GM13976 (cell line): ENCODE measurements around the gene CRTC1.

Experiments used
- DNase-seq: peaks from one replicate; pipeline ENCODE4 v3.0.0; 2012; ENCODE audit warnings: low spot score
- in situ Hi-C: fragments of 300-500 bp; cut with MboI; formaldehyde crosslinking; loops from one replicate; pipeline ENCODE4 v1.12.0; 2022; ENCODE audit warnings: low sequenced_read_pairs, mixed read lengths, inconsistent platforms; ENCODE audit not compliant: unreplicated experiment
- TF ChIP-seq, protein P1 (sequence below): IDR thresholded peaks from 2 replicates; pipeline ENCODE4 v1.5.1; 2012; ENCODE audit warnings: borderline replicate concordance, mild to moderate bottlenecking; ENCODE audit not compliant: insufficient read depth; ENCODE audit errors: extremely low read depth, missing control alignments, control extremely low read depth

Gene CRTC1

DNA sequence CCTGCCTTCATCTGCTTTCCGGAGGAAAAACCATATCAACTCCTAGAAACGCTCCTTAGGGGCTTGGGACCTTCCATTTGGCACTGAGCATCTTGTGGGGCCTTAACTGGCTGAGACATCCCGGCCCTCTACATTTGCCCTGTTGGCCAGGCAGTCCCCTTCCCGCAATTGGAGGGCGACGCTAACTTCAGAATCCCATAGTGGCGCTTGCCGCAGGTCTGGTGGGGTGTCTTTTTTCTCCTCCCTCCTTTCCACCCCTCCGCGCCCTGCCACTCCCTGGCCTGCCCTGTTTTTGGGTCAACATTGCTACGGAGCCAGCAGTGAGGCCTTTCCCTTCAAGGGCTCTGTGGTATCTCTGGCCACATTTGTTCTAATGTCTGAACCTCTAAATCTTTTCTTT lies 13.6 kb upstream of the CRTC1 start:
- in situ Hi-C loops, result no loop called here
- no peak for DNase-seq
- TF ChIP-seq, protein P1, sequence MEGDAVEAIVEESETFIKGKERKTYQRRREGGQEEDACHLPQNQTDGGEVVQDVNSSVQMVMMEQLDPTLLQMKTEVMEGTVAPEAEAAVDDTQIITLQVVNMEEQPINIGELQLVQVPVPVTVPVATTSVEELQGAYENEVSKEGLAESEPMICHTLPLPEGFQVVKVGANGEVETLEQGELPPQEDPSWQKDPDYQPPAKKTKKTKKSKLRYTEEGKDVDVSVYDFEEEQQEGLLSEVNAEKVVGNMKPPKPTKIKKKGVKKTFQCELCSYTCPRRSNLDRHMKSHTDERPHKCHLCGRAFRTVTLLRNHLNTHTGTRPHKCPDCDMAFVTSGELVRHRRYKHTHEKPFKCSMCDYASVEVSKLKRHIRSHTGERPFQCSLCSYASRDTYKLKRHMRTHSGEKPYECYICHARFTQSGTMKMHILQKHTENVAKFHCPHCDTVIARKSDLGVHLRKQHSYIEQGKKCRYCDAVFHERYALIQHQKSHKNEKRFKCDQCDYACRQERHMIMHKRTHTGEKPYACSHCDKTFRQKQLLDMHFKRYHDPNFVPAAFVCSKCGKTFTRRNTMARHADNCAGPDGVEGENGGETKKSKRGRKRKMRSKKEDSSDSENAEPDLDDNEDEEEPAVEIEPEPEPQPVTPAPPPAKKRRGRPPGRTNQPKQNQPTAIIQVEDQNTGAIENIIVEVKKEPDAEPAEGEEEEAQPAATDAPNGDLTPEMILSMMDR, result no peak

DNA sequence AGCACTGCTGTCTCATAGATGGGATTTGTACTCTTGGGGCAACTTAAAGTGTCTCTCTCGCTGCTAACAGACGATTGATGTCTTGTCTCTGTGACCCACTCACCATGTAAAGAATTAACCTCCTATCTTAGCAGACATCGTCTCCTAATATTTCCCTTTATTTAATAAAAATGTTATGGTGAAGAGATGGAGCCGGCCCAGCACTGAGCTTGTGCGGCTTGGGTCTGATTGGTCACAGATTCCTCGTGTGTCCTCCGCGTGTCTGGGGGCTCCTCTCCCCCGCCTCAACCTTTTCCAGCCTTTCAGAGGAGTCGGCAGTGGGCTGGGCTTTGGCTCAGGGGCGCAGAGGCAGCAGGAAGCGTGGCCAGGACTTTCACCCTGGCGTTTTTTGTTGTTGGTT lies 13.2 kb upstream of the CRTC1 start:
- TF ChIP-seq, protein P1, result no peak
- in situ Hi-C loops, result no loop called here
- no peak for DNase-seq

DNA sequence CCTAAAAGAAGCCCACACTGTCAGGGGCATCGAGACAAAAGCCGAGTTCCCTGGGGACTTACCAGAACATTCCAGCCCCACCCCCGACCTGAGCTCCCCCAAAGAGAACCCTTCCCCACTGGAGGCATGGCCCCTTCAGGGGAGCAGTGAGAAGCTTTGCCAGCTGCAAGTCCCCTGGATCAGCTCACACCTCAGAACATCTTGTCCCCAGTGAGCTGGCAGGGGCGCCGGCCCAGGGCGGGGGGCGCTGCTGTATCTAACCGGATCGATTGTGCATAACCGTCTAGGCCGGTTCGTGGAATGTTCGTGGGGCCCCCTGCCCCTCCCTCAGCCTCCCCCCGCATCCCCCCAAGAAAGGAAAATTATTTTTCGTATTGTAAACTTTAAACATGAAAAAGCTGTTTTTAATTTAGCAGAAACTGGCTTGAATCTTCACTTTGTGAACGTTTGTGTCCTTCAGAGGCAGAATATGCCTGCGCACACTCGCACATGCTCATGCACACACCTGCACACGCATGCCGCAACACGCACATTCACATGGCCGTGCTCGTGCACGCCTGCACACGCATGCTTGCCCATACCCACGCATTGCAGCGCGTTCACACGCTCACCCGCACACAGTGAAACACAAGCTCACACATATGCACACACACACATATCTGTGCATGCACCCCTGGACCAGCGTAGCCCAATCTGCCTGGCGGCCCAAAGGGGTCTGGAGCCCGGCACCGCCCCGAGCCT lies 12.0 kb upstream of the CRTC1 start:
- in situ Hi-C loops, result no loop called here
- TF ChIP-seq, protein P1, result no peak
- no peak for DNase-seq

DNA sequence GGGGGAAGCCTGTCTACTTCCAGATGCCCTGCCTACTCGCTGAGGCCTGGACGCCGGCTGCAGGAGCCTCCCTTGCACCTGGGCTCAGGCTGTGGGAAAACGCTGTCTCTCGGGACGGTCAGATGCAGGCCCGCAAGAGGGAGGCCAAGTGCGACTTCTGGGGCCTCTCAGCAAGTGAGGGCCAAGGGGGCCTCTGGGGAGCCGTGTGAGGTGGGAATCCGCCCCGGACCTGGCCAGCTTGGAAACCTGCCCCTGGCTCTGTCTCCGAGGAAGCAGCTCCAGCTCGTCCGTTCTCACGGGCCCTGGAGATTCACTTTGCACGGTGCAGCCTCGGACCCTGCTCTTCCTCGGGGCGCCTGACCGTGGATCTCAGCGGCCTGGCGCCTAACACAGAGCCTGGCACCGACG lies 11.4 kb upstream of the CRTC1 start:
- TF ChIP-seq, protein P1, result no peak
- in situ Hi-C loops, result no loop called here
- DNase-seq, result no peak

DNA sequence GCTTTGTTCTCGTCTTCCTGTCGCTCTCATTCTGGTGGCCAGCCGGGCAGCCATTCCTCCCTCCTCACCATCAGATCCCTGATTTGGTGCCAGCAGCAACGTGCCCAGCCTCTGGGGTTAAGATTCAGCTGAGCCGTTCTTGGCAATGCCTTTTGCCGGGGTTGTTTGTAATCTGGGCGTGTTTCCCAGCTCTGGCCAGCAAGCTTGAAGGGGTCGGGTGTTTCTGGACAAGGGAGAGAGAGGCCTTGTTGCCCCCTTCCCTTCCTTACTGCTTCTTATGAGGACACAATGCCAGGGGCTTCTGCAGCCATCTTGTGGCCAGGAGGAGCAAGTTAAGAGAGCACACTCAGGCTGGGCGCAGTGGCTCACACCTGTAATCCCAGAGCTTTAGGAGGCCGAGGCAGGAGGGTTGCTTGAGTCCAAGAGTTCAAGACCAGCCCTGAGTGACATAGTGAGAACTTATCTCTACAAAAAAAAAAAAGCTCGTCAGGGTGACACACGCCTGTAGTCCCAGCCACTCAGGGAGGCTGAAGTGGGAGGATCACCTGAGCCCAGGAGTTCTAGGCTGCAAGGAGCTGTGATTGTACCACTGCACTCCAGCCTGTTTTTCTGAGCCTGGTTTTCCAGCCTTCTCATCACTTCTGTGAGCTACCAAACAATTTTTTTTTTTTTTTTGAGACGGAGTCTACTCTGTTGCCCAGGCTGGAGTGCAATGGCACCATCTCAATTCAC lies 10.7 kb upstream of the CRTC1 start:
- TF ChIP-seq, protein P1, result no peak
- in situ Hi-C loops, result no loop called here
- DNase-seq, result no peak

DNA sequence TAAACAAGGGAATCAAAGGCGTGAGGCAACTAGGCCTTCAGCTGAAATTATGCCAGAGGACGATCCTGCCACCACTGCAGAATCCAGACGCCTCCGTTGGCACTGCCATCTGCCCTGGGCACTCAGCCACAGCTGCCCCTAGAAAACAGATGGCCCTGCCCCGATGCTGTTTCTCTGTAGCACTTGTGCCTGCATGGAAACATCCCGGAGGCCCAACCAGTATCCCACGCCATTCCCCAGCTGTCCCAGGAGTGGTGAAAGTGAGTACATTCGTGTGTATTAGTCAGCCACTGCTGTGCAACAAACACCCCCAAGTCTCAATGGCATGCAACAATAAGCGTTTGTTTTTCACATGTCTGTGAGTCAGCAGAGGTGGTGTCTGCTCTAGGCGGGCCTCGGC lies 8.9 kb upstream of the CRTC1 start:
- in situ Hi-C loops, result no loop called here

More for the DNA sequence above, 8.9 kb upstream of the CRTC1 start:
- DNase-seq, result no peak
- TF ChIP-seq, protein P1, result no peak
